K562 (cell line): ENCODE measurements around the gene RUSC1. TPM values are rescaled to one million over a fixed set of nuclear protein-coding genes. Genes with fewer than 3 reads are reported as not detected.
A peak's percentile ranks its signal among the peaks of the same experiment; 100 is the strongest.

Experiments
- DEAF1 ChIP-seq: fragments of 450-650 bp; formaldehyde crosslinking; IDR thresholded peaks from 2 replicates; pipeline ENCODE4 v1.4.0; 2020; ENCODE audit warnings: mild to moderate bottlenecking, moderate library complexity
- ETV1 ChIP-seq: fragments of 450-650 bp; conservative IDR thresholded peaks from 2 replicates; pipeline ENCODE4 v1.6.1; 2016; ENCODE audit warnings: missing genetic modification characterization, control low read depth, low read depth, missing compliant biosample characterization
- FIP1L1 ChIP-seq: fragments of 200-400 bp; formaldehyde crosslinking; IDR thresholded peaks from 2 replicates; pipeline ENCODE4 v1.6.1; 2018; ENCODE audit warnings: mild to moderate bottlenecking, low read depth, low read length; ENCODE audit not compliant: poor library complexity, severe bottlenecking
- FOXM1 ChIP-seq, 2 experiments: fragments of 450-650 bp in 1 of 2; sonication (generic) in 1 of 2; formaldehyde crosslinking in 1 of 2; IDR thresholded peaks; 2 replicates each; pipeline versions ENCODE4 v1.6.1 to v1.9.0; 2017 to 2022; ENCODE audit warnings: low read depth in 2 of 2, mild to moderate bottlenecking in 2 of 2, missing genetic modification reagents in 1 of 2, moderate library complexity in 1 of 2
- FOXO4 ChIP-seq: fragments of 450-650 bp; formaldehyde crosslinking; IDR thresholded peaks from 2 replicates; pipeline ENCODE4 v1.4.0; 2020; ENCODE audit warnings: mild to moderate bottlenecking, moderate library complexity
- HCFC1 ChIP-seq: IDR thresholded peaks from 2 replicates; pipeline ENCODE4 v1.6.1; 2012; ENCODE audit warnings: low read depth, low read length, improper control_type of control experiment
- HDAC2 ChIP-seq: fragments of 450-650 bp; IDR thresholded peaks from 2 replicates; pipeline ENCODE4 v1.6.1; 2016; ENCODE audit warnings: mild to moderate bottlenecking
- JUNB ChIP-seq: fragments of 450-650 bp; formaldehyde crosslinking; conservative IDR thresholded peaks from 2 replicates; pipeline ENCODE4 v1.4.0; 2020; ENCODE audit warnings: mild to moderate bottlenecking
- MEF2D ChIP-seq: conservative IDR thresholded peaks from 2 replicates; pipeline ENCODE4 v1.6.1; 2016; ENCODE audit warnings: low read depth, missing genetic modification characterization, missing compliant biosample characterization
- NFIC ChIP-seq: fragments of 450-650 bp; IDR thresholded peaks from 2 replicates; pipeline ENCODE4 v1.6.1; 2017; ENCODE audit warnings: mild to moderate bottlenecking, inconsistent platforms
- POLR2A ChIP-seq: fragments of 450-650 bp; conservative IDR thresholded peaks from 2 replicates; pipeline ENCODE4 v1.6.1; 2016
- STAT6 ChIP-seq: sonication (generic); formaldehyde crosslinking; IDR thresholded peaks from 2 replicates; pipeline ENCODE4 v1.8.1; 2023; ENCODE audit warnings: mild to moderate bottlenecking, missing genetic modification reagents
- TOE1 ChIP-seq, 2 experiments: fragments of 450-650 bp in 1 of 2; sonication (generic) in 1 of 2; formaldehyde crosslinking in 1 of 2; IDR thresholded peaks; 2 replicates each; pipeline versions ENCODE4 v1.7.1 to v1.8.0; 2016 to 2022; ENCODE audit warnings: borderline replicate concordance in 2 of 2, mild to moderate bottlenecking in 2 of 2, antibody characterized with exemption in 1 of 2, inconsistent platforms in 1 of 2, low read depth in 1 of 2, missing genetic modification reagents in 1 of 2, moderate library complexity in 1 of 2
- XRCC5 ChIP-seq: fragments of 200-400 bp; formaldehyde crosslinking; IDR thresholded peaks from 2 replicates; pipeline ENCODE4 v1.6.1; 2017; ENCODE audit warnings: low read depth, mild to moderate bottlenecking, low read length
- ZNF143 ChIP-seq: sonication (generic); formaldehyde crosslinking; IDR thresholded peaks from 2 replicates; pipeline ENCODE4 v1.9.0; 2022; ENCODE audit warnings: mild to moderate bottlenecking, missing genetic modification reagents
- polyA plus RNA-seq, 8 experiments: library from polyadenylated mRNA; depleted of rRNA in 4 of 8; stranded (reverse) in 5 of 8; unstranded in 3 of 8; fragments of >200 nt; fragmentation: Nextera tagmentation in 2 of 8; fragmentation: Illumina TruSeq in 1 of 8; extraction: Ambion mirVana in 2 of 8; extraction: Trizol in 1 of 8; gene quantifications; 2 replicates each; pipeline versions ENCODE4 v1.2.1 to v1.2.3, GENCODE V29; 2011 to 2014; ENCODE audit warnings: inconsistent platforms in 1 of 8, missing spikeins in 1 of 8
- total RNA-seq, 7 experiments: library from RNA; depleted of rRNA in 6 of 7; stranded (reverse); fragments of >200 nt in 6 of 7; fragmentation: Illumina TruSeq in 2 of 7; extraction: Trizol in 2 of 7; gene quantifications; 2 replicates each; pipeline versions ENCODE4 v1.2.1 to v1.2.3, GENCODE V29; 2011 to 2021; ENCODE audit warnings: low replicate concordance in 1 of 7
- TF ChIP-seq, protein P1 (sequence below): sonication (generic); formaldehyde crosslinking; IDR thresholded peaks from 2 replicates; pipeline ENCODE4 v1.8.1; 2023; ENCODE audit warnings: mild to moderate bottlenecking, missing genetic modification reagents, moderate library complexity
- TF ChIP-seq, protein P2 (sequence below): fragments of 450-650 bp; IDR thresholded peaks from 2 replicates; pipeline ENCODE4 v1.6.1; 2016; ENCODE audit warnings: antibody characterized with exemption

The RUSC1 gene
- total and polyA plus RNA-seq, 9 of the 15 experiments (the other 6 are each of a cell fraction or from before 2014, with no cell fraction given), result 5.7 to 68.3 (median 33.6) TPM

GRCh38 chr1:155322953-155323728 is 2.4 kb downstream of the RUSC1 start (continued):
- TF ChIP-seq FOXO4 (CRISPR knock-in tag) (no peak), TOE1 (IDR thresholded peaks at IDR 0.05; ENCODE audit: borderline replicate concordance) (peak; percentile 59; the same call in 1 of the 2 replicates), TOE1 (CRISPR knock-in tag; IDR thresholded peaks at IDR 0.05; ENCODE audit: borderline replicate concordance, low read depth) (no peak), JUNB (CRISPR knock-in tag) (no peak), DEAF1 (CRISPR knock-in tag) (no peak; the same call in none of the 2 replicates), ZNF143 (CRISPR knock-in tag) (peak; percentile 50), POLR2A (no peak), ETV1 (tag) (peak; percentile 30; the same call in 1 of the 2 replicates), HDAC2 (0 out of 2 replicates have a peak, but pooled peaks have one; percentile 59), FOXM1 (IDR thresholded peaks at IDR 0.05; ENCODE audit: low read depth) (no peak), FOXM1 (CRISPR knock-in tag; IDR thresholded peaks at IDR 0.05; ENCODE audit: low read depth) (no peak), FIP1L1 (peak; percentile 60), MEF2D (no peak), NFIC (0 out of 2 replicates have a peak, but pooled peaks have one; percentile 19), XRCC5 (0 out of 2 replicates have a peak, but pooled peaks have one; percentile 54), HCFC1 (peak; percentile 48), STAT6 (0 out of 2 replicates have a peak, but pooled peaks have one; percentile 65)
- TF ChIP-seq, protein P1, sequence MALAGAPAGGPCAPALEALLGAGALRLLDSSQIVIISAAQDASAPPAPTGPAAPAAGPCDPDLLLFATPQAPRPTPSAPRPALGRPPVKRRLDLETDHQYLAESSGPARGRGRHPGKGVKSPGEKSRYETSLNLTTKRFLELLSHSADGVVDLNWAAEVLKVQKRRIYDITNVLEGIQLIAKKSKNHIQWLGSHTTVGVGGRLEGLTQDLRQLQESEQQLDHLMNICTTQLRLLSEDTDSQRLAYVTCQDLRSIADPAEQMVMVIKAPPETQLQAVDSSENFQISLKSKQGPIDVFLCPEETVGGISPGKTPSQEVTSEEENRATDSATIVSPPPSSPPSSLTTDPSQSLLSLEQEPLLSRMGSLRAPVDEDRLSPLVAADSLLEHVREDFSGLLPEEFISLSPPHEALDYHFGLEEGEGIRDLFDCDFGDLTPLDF (CRISPR knock-in tag), result peak; percentile 76; the same call in 1 of the 2 replicates
- TF ChIP-seq, protein P2, sequence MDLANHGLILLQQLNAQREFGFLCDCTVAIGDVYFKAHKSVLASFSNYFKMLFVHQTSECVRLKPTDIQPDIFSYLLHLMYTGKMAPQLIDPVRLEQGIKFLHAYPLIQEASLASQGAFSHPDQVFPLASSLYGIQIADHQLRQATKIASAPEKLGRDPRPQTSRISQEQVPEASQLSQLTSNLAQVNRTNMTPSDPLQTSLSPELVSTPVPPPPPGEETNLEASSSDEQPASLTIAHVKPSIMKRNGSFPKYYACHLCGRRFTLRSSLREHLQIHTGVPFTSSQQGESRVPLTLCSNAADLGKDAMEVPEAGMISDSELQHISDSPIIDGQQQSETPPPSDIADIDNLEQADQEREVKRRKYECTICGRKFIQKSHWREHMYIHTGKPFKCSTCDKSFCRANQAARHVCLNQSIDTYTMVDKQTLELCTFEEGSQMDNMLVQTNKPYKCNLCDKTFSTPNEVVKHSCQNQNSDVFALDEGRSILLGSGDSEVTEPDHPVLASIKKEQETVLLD, result peak; percentile 68; the same call in 1 of the 2 replicates
